Activated naive CD8-positive, alpha-beta T cell treated with anti-CD3 and anti-CD28 coated beads, Interleukin-2, amount 50 U/mL, for 24 hours (primary cell): ENCODE results near the gene GNAO1.

Experiments
- ATAC-seq: fragments of 150-1000 bp; cut with Tn5 transposase; one replicate; pipeline ENCODE4 v1.10.0; 2021
- DNase-seq: peaks from one replicate; pipeline ENCODE4 v3.0.0; 2021
- H3K27ac Mint-ChIP-seq: one replicate; pipeline ENCODE4 v1.8.0; 2021; ENCODE audit warnings: mild to moderate bottlenecking, mixed read lengths
- H3K27me3 Mint-ChIP-seq: one replicate; pipeline ENCODE4 v1.8.0; 2021; ENCODE audit warnings: mixed read lengths
- H3K36me3 Mint-ChIP-seq: one replicate; pipeline ENCODE4 v1.8.0; 2021; ENCODE audit warnings: low read depth, mixed read lengths
- H3K4me1 Mint-ChIP-seq: one replicate; pipeline ENCODE4 v1.8.0; 2021; ENCODE audit warnings: mixed read lengths
- H3K4me3 Mint-ChIP-seq: one replicate; pipeline ENCODE4 v1.8.0; 2021; ENCODE audit warnings: mild to moderate bottlenecking, moderate library complexity, mixed read lengths
- H3K9me3 Mint-ChIP-seq: one replicate; pipeline ENCODE4 v1.8.0; 2021; ENCODE audit warnings: mixed read lengths

Gene GNAO1

GRCh38 chr16:56192986-56193945 lies 2.0 kb downstream of the GNAO1 start:
- Mint-ChIP-seq H3K9me3 (peaks cover under 1% of the 10 kb centered on the region), H3K27ac (no peak overlapping the region), H3K4me3 (peak overlapping the region; percentile 70), H3K36me3 (no peaks in the 10 kb centered on the region), H3K27me3 (peaks cover 65% of the 10 kb centered on the region), H3K4me1 (peaks cover 37% of the 10 kb centered on the region)
- DNase-seq (no peak), ATAC-seq (no peak)

- Mint-ChIP-seq H3K9me3 (peaks cover 3% of the 10 kb centered on the region), H3K27ac (no peak overlapping the region), H3K4me1 (peaks cover 35% of the 10 kb centered on the region), H3K4me3 (peak overlapping the region; percentile 64), H3K27me3 (peaks cover 56% of the 10 kb centered on the region), H3K36me3 (no peaks in the 10 kb centered on the region)
- ATAC-seq: peak; percentile 47
- DNase-seq: peak; percentile 75
These were observed 2.9 kb downstream of the GNAO1 start for GRCh38 chr16:56193951-56194726.

- Mint-ChIP-seq H3K4me3 (no peak overlapping the region), H3K27ac (no peak overlapping the region), H3K9me3 (peaks cover 3% of the 10 kb centered on the region), H3K36me3 (no peaks in the 10 kb centered on the region), H3K4me1 (peaks cover 31% of the 10 kb centered on the region), H3K27me3 (peaks cover 47% of the 10 kb centered on the region)
- ATAC-seq (no peak), DNase-seq (no peak)
These were observed 3.9 kb downstream of the GNAO1 start for GRCh38 chr16:56195151-56195550.

GRCh38 chr16:56196381-56196780 lies 5.1 kb downstream of the GNAO1 start:
- Mint-ChIP-seq H3K36me3 (no peaks in the 10 kb centered on the region), H3K4me3 (no peak overlapping the region), H3K27me3 (peaks cover 46% of the 10 kb centered on the region), H3K4me1 (peaks cover 26% of the 10 kb centered on the region), H3K27ac (no peak overlapping the region), H3K9me3 (peaks cover 3% of the 10 kb centered on the region)
- ATAC-seq: no peak
- DNase-seq: no peak

GRCh38 chr16:56197192-56197992 lies 6.1 kb downstream of the GNAO1 start:
- Mint-ChIP-seq H3K4me3 (no peak overlapping the region), H3K27me3 (peaks cover 44% of the 10 kb centered on the region), H3K9me3 (peaks cover 3% of the 10 kb centered on the region), H3K27ac (peak overlapping the region; percentile 82), H3K36me3 (no peaks in the 10 kb centered on the region), H3K4me1 (peaks cover 25% of the 10 kb centered on the region)
- no peak for DNase-seq
- no peak for ATAC-seq

GRCh38 chr16:56198006-56198754 lies 6.9 kb downstream of the GNAO1 start:
- Mint-ChIP-seq H3K27ac (peak overlapping the region; percentile 82), H3K9me3 (peaks cover 3% of the 10 kb centered on the region), H3K4me1 (peaks cover 18% of the 10 kb centered on the region), H3K4me3 (peak overlapping the region; percentile 42), H3K36me3 (no peaks in the 10 kb centered on the region), H3K27me3 (peaks cover 38% of the 10 kb centered on the region)
- ATAC-seq: peak; percentile 11
- DNase-seq: no peak

- Mint-ChIP-seq H3K4me3 (peak overlapping the region; percentile 42), H3K36me3 (no peaks in the 10 kb centered on the region), H3K9me3 (peaks cover 3% of the 10 kb centered on the region), H3K27me3 (peaks cover 33% of the 10 kb centered on the region), H3K27ac (peak overlapping the region; percentile 82), H3K4me1 (peaks cover 14% of the 10 kb centered on the region)
- no peak for DNase-seq
- no peak for ATAC-seq
These were observed 7.4 kb downstream of the GNAO1 start for GRCh38 chr16:56198755-56199114.

- peaks cover 9% of the 10 kb centered on the region for H3K4me1 Mint-ChIP-seq
- no peaks in the 10 kb centered on the region for H3K36me3 Mint-ChIP-seq
- peak; percentile 76 for ATAC-seq
- DNase-seq: peak; percentile 34
- peak overlapping the region; percentile 24 for H3K4me3 Mint-ChIP-seq
- peaks cover 3% of the 10 kb centered on the region for H3K9me3 Mint-ChIP-seq
- H3K27ac Mint-ChIP-seq: peak overlapping the region; percentile 82
- peaks cover 28% of the 10 kb centered on the region for H3K27me3 Mint-ChIP-seq
These were observed 7.9 kb downstream of the GNAO1 start for GRCh38 chr16:56199164-56199563.

- Mint-ChIP-seq H3K27me3 (peaks cover 15% of the 10 kb centered on the region), H3K4me1 (no peaks in the 10 kb centered on the region), H3K36me3 (no peaks in the 10 kb centered on the region), H3K27ac (no peak overlapping the region), H3K9me3 (peaks cover 3% of the 10 kb centered on the region), H3K4me3 (no peak overlapping the region)
- no peak for ATAC-seq
- DNase-seq: no peak
These were observed 9.7 kb downstream of the GNAO1 start for GRCh38 chr16:56201030-56201429.

- Mint-ChIP-seq H3K27ac (no peak overlapping the region), H3K27me3 (peaks cover 8% of the 10 kb centered on the region), H3K9me3 (peaks cover 3% of the 10 kb centered on the region), H3K4me1 (no peaks in the 10 kb centered on the region), H3K4me3 (no peak overlapping the region), H3K36me3 (no peaks in the 10 kb centered on the region)
- DNase-seq (peak; percentile 27), ATAC-seq (peak; percentile 24)
These were observed 10.7 kb downstream of the GNAO1 start for GRCh38 chr16:56202036-56202435.

GRCh38 chr16:56203052-56203451 lies 11.8 kb downstream of the GNAO1 start:
- DNase-seq (peak; percentile 57), ATAC-seq (peak; percentile 81)
- Mint-ChIP-seq H3K4me1 (no peaks in the 10 kb centered on the region), H3K4me3 (no peak overlapping the region), H3K27me3 (peaks cover 3% of the 10 kb centered on the region), H3K36me3 (no peaks in the 10 kb centered on the region), H3K27ac (no peak overlapping the region), H3K9me3 (peaks cover 3% of the 10 kb centered on the region)

- no peak for ATAC-seq
- Mint-ChIP-seq H3K27ac (no peak overlapping the region), H3K27me3 (peaks cover 7% of the 10 kb centered on the region), H3K4me3 (no peak overlapping the region), H3K4me1 (no peaks in the 10 kb centered on the region), H3K36me3 (no peaks in the 10 kb centered on the region), H3K9me3 (no peaks in the 10 kb centered on the region)
- DNase-seq: no peak
These were observed 13.5 kb downstream of the GNAO1 start for GRCh38 chr16:56204816-56205215.

GRCh38 chr16:56206951-56207350 lies 15.7 kb downstream of the GNAO1 start:
- Mint-ChIP-seq H3K27me3 (peaks cover 9% of the 10 kb centered on the region), H3K4me3 (no peak overlapping the region), H3K4me1 (no peaks in the 10 kb centered on the region), H3K9me3 (no peaks in the 10 kb centered on the region), H3K27ac (no peak overlapping the region), H3K36me3 (no peaks in the 10 kb centered on the region)
- ATAC-seq (no peak), DNase-seq (no peak)

- no peak for ATAC-seq
- DNase-seq: no peak
- H3K27me3 Mint-ChIP-seq: peaks cover 11% of the 10 kb centered on the region
- no peaks in the 10 kb centered on the region for H3K9me3 Mint-ChIP-seq
- H3K36me3 Mint-ChIP-seq: no peaks in the 10 kb centered on the region
- no peak overlapping the region for H3K4me3 Mint-ChIP-seq
- no peak overlapping the region for H3K27ac Mint-ChIP-seq
- H3K4me1 Mint-ChIP-seq: no peaks in the 10 kb centered on the region
These were observed 16.1 kb downstream of the GNAO1 start for GRCh38 chr16:56207421-56207820.
